WTC11 (cell line): ENCODE results near the gene OASL. TPM values are rescaled to one million over a fixed set of nuclear protein-coding genes. Genes with fewer than 3 reads are reported as not detected.

Experiments
- ATAC-seq: fragments of 200-7000 bp; cut with Tn5 transposase; 2 replicates; pipeline ENCODE4 v1.10.0; 2021; ENCODE audit warnings: mild to moderate bottlenecking, moderate library complexity
- CTCF ChIA-PET: fragments of 300-600 bp; sonication (Branson Sonifier 250); formaldehyde crosslinking; loops from one replicate; lab custom pipeline; 2021; ENCODE audit warnings: antibody characterized with exemption; lab: Charles Lee
- POLR2A ChIA-PET: fragments of 350-600 bp; sonication (Branson Sonifier 250); formaldehyde crosslinking; loops from one replicate; lab custom pipeline; 2021; ENCODE audit warnings: antibody characterized with exemption; lab: Charles Lee
- DNase-seq: peaks from one replicate; pipeline ENCODE4 v3.0.0; 2021; ENCODE audit warnings: low spot score
- H3K27ac Mint-ChIP-seq: 2 replicates; pipeline ENCODE4 v1.8.0; 2021; ENCODE audit warnings: mixed read lengths
- H3K27me3 Mint-ChIP-seq: 2 replicates; pipeline ENCODE4 v1.8.0; 2021; ENCODE audit warnings: low read depth, mild to moderate bottlenecking, moderate library complexity, mixed read lengths
- H3K36me3 Mint-ChIP-seq: 2 replicates; pipeline ENCODE4 v1.8.0; 2021; ENCODE audit warnings: mixed read lengths
- H3K4me1 Mint-ChIP-seq: 2 replicates; pipeline ENCODE4 v1.8.0; 2022; ENCODE audit warnings: mixed read lengths
- H3K4me3 Mint-ChIP-seq: 2 replicates; pipeline ENCODE4 v1.8.0; 2021; ENCODE audit warnings: mild to moderate bottlenecking, moderate library complexity, mixed read lengths
- H3K9me3 Mint-ChIP-seq: 2 replicates; pipeline ENCODE4 v1.8.0; 2021; ENCODE audit warnings: mixed read lengths
- ATF1 ChIP-seq: sonication (generic); formaldehyde crosslinking; IDR thresholded peaks from 2 replicates; pipeline ENCODE4 v1.8.1; 2023; ENCODE audit warnings: mild to moderate bottlenecking, moderate library complexity, missing genetic modification reagents
- CBFB ChIP-seq: sonication (generic); formaldehyde crosslinking; IDR thresholded peaks from 2 replicates; pipeline ENCODE4 v1.8.1; 2022; ENCODE audit warnings: mild to moderate bottlenecking, low read depth, missing genetic modification reagents
- CREM ChIP-seq: sonication (generic); formaldehyde crosslinking; IDR thresholded peaks from 2 replicates; pipeline ENCODE4 v1.8.1; 2022; ENCODE audit warnings: mild to moderate bottlenecking, missing genetic modification reagents, moderate library complexity
- ELF4 ChIP-seq: sonication (generic); formaldehyde crosslinking; IDR thresholded peaks from 2 replicates; pipeline ENCODE4 v1.8.1; 2022; ENCODE audit warnings: low read depth, mild to moderate bottlenecking, moderate library complexity, missing genetic modification reagents
- GABPB1 ChIP-seq: sonication (generic); formaldehyde crosslinking; IDR thresholded peaks from 2 replicates; pipeline ENCODE4 v1.8.1; 2023; ENCODE audit warnings: mild to moderate bottlenecking, missing genetic modification reagents
- GTF2I ChIP-seq: fragments of 250-450 bp; sonication (Bioruptor Pico); conservative IDR thresholded peaks from 2 replicates; pipeline ENCODE4 v1.4.0; 2021; ENCODE audit warnings: mild to moderate bottlenecking
- SOX15 ChIP-seq: fragments of 250-450 bp; sonication (Bioruptor Pico); IDR thresholded peaks from 2 replicates; pipeline ENCODE4 v1.9.0; 2021; ENCODE audit warnings: mild to moderate bottlenecking
- ZNF232 ChIP-seq: sonication (generic); formaldehyde crosslinking; IDR thresholded peaks from 2 replicates; pipeline ENCODE4 v1.8.0; 2022; ENCODE audit warnings: mild to moderate bottlenecking, missing genetic modification reagents
- total RNA-seq: library from RNA; stranded (reverse); gene quantifications from 3 replicates; pipeline ENCODE4 v1.2.3, GENCODE V29; 2021
- TF ChIP-seq, protein P1 (sequence below): fragments of 250-450 bp; sonication (Bioruptor Pico); conservative IDR thresholded peaks from 2 replicates; pipeline ENCODE4 v1.9.0; 2021; ENCODE audit warnings: mild to moderate bottlenecking
- TF ChIP-seq, protein P2 (sequence below): sonication (generic); formaldehyde crosslinking; IDR thresholded peaks from 2 replicates; pipeline ENCODE4 v1.8.0; 2022; ENCODE audit warnings: mild to moderate bottlenecking, missing genetic modification reagents
- TF ChIP-seq, protein P3 (sequence below): fragments of 250-450 bp; sonication (Bioruptor Pico); IDR thresholded peaks from 2 replicates; pipeline ENCODE4 v1.9.0; 2021; ENCODE audit warnings: mild to moderate bottlenecking
- TF ChIP-seq, protein P4 (sequence below): sonication (generic); formaldehyde crosslinking; IDR thresholded peaks from 2 replicates; pipeline ENCODE4 v1.8.1; 2023; ENCODE audit warnings: mild to moderate bottlenecking, missing genetic modification reagents

The OASL gene
- total RNA-seq, 1 experiment from 2014 or later, result 0.28 TPM

DNA sequence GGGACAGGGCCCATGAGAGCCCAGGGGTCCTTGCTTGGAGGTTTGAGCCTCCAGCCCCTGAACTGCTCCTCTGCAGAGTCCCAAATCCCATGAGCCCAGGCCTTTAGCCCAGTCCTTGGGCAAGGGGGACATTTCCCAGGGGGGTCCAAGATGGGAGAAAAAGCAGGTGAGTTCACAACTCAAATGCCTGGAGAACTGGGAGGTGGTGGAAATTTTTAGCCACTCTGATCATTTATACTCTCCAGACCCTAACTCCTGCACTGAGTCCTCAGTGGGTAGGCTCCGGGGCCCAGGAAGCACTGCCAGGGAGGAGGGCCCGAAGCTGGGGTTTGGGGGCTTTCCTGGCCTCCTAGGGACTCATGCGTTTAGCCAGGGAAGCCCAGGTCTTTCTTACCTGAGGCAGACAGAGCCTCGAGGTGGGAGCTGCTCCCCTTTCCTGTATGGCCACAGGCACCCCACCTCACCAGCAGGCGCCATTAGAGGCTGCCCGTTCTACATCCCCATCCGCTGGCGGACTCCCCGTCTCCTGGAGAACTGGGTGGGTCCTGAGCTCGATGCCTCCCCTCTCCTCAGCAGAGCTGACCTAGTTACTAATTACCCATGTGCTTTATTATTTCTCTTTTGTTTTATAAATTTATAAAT, 59.7 kb downstream of the OASL start (continued):
- TF ChIP-seq, protein P1, sequence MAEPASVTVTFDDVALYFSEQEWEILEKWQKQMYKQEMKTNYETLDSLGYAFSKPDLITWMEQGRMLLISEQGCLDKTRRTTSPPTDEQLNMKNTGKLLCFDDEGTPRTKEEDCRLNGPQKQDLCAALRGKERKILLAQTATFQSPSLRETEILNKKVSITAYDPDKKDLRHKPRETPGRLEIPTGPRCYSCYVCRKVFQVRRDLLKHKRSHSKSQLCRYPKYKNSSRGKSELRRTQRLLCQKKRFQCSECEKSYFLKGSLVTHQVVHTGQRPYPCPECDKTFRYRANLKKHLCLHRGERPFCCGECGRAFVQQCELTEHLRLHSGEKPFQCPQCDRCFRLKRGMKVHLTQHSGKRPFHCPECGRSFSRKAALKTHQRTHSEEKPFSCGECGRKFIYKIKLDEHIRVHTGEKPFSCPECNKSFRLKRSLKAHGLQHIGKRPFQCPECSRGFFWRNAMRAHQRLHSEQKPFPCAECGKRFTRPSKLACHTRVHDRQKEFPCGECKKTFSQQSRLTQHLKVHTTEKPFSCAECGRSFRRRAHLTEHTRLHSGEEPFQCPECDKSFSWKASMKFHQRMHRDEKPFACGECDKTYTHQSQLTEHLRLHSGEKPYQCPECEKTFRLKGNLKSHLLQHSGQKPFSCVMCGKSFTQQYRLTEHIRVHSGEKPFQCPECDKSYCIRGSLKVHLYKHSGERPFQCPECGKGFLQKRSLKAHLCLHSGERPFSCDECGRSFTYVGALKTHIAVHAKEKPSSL, result no peak

DNA sequence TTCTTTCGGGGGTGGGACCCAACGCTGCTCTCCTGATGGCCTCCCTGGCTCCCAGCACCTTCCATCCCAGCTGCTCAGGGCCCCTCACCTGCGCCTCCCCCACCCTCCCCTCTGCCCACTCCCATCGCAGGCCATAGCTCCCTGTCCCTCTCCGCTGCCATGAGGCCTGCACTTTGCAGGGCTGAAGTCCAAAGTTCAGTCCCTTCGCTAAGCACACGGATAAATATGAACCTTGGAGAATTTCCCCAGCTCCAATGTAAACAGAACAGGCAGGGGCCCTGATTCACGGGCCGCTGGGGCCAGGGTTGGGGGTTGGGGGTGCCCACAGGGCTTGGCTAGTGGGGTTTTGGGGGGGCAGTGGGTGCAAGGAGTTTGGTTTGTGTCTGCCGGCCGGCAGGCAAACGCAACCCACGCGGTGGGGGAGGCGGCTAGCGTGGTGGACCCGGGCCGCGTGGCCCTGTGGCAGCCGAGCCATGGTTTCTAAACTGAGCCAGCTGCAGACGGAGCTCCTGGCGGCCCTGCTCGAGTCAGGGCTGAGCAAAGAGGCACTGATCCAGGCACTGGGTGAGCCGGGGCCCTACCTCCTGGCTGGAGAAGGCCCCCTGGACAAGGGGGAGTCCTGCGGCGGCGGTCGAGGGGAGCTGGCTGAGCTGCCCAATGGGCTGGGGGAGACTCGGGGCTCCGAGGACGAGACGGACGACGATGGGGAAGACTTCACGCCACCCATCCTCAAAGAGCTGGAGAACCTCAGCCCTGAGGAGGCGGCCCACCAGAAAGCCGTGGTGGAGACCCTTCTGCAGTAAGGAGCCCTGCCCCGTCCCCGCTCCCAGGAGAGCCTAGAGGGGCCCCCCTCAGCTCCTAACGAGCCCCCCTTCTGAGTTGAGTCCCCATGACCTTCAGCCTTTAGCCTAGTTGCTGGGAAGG, 60.5 kb downstream of the OASL start, which contains the start of gene HNF1A:
TSS of gene HNF1A (plus strand) at position 248 of the 924 bp plus-strand sequence. CDS start at position 474, 226 bp downstream.
- Mint-ChIP-seq H3K27me3 (no peaks in the 10 kb centered on the region), H3K27ac (no peak within 1 kb of the TSS), H3K4me3 (no peak within 1 kb of the TSS), H3K4me1 (peaks cover 11% of the 10 kb centered on the region), H3K36me3 (no peaks in the 10 kb centered on the region), H3K9me3 (no peaks in the 10 kb centered on the region)
- ChIA-PET CTCF (interaction anchor here (0.6 to 4.6 kb wide), 6 partner anchors 23 to 419 kb away, joined by 3 to 35 read pairs (median 3); no protein-coding TSS in a partner anchor), POLR2A (no interaction called here)
- TF ChIP-seq SOX15 (CRISPR knock-in tag) (no peak), CREM (CRISPR knock-in tag) (no peak), ATF1 (CRISPR knock-in tag) (no peak), ELF4 (CRISPR knock-in tag) (no peak), CBFB (no peak), GABPB1 (CRISPR knock-in tag) (no peak), GTF2I (CRISPR knock-in tag) (no peak), ZNF232 (no peak)
- TF ChIP-seq, protein P2, sequence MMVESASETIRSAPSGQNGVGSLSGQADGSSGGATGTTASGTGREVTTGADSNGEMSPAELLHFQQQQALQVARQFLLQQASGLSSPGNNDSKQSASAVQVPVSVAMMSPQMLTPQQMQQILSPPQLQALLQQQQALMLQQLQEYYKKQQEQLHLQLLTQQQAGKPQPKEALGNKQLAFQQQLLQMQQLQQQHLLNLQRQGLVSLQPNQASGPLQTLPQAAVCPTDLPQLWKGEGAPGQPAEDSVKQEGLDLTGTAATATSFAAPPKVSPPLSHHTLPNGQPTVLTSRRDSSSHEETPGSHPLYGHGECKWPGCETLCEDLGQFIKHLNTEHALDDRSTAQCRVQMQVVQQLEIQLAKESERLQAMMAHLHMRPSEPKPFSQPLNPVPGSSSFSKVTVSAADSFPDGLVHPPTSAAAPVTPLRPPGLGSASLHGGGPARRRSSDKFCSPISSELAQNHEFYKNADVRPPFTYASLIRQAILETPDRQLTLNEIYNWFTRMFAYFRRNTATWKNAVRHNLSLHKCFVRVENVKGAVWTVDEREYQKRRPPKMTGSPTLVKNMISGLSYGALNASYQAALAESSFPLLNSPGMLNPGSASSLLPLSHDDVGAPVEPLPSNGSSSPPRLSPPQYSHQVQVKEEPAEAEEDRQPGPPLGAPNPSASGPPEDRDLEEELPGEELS, result no peak
- TF ChIP-seq, protein P3, sequence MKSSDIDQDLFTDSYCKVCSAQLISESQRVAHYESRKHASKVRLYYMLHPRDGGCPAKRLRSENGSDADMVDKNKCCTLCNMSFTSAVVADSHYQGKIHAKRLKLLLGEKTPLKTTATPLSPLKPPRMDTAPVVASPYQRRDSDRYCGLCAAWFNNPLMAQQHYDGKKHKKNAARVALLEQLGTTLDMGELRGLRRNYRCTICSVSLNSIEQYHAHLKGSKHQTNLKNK (CRISPR knock-in tag), result no peak
- TF ChIP-seq, protein P1, result no peak
- TF ChIP-seq, protein P4, sequence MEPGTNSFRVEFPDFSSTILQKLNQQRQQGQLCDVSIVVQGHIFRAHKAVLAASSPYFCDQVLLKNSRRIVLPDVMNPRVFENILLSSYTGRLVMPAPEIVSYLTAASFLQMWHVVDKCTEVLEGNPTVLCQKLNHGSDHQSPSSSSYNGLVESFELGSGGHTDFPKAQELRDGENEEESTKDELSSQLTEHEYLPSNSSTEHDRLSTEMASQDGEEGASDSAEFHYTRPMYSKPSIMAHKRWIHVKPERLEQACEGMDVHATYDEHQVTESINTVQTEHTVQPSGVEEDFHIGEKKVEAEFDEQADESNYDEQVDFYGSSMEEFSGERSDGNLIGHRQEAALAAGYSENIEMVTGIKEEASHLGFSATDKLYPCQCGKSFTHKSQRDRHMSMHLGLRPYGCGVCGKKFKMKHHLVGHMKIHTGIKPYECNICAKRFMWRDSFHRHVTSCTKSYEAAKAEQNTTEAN, result no peak
- DNase-seq, result no peak
- peak; percentile 17; the same call in 1 of the 2 replicates for ATAC-seq
